WTC11 (cell line): ENCODE data around the gene LOXL3. TPM values are rescaled to one million over a fixed set of nuclear protein-coding genes. Genes with fewer than 3 reads are reported as not detected.

Source experiments
- ATAC-seq: fragments of 200-7000 bp; cut with Tn5 transposase; 2 replicates; pipeline ENCODE4 v1.10.0; 2021; ENCODE audit warnings: mild to moderate bottlenecking, moderate library complexity
- CTCF ChIA-PET: fragments of 300-600 bp; sonication (Branson Sonifier 250); formaldehyde crosslinking; loops from one replicate; lab custom pipeline; 2021; ENCODE audit warnings: antibody characterized with exemption; lab: Charles Lee
- POLR2A ChIA-PET: fragments of 350-600 bp; sonication (Branson Sonifier 250); formaldehyde crosslinking; loops from one replicate; lab custom pipeline; 2021; ENCODE audit warnings: antibody characterized with exemption; lab: Charles Lee
- DNase-seq: peaks from one replicate; pipeline ENCODE4 v3.0.0; 2021; ENCODE audit warnings: low spot score
- H3K27ac Mint-ChIP-seq: 2 replicates; pipeline ENCODE4 v1.8.0; 2021; ENCODE audit warnings: mixed read lengths
- H3K27me3 Mint-ChIP-seq: 2 replicates; pipeline ENCODE4 v1.8.0; 2021; ENCODE audit warnings: low read depth, mild to moderate bottlenecking, moderate library complexity, mixed read lengths
- H3K36me3 Mint-ChIP-seq: 2 replicates; pipeline ENCODE4 v1.8.0; 2021; ENCODE audit warnings: mixed read lengths
- H3K4me1 Mint-ChIP-seq: 2 replicates; pipeline ENCODE4 v1.8.0; 2022; ENCODE audit warnings: mixed read lengths
- H3K4me3 Mint-ChIP-seq: 2 replicates; pipeline ENCODE4 v1.8.0; 2021; ENCODE audit warnings: mild to moderate bottlenecking, moderate library complexity, mixed read lengths
- H3K9me3 Mint-ChIP-seq: 2 replicates; pipeline ENCODE4 v1.8.0; 2021; ENCODE audit warnings: mixed read lengths
- ATF6 ChIP-seq: sonication (generic); formaldehyde crosslinking; IDR thresholded peaks from 2 replicates; pipeline ENCODE4 v1.8.1; 2023; ENCODE audit warnings: mild to moderate bottlenecking, missing genetic modification reagents
- CBFB ChIP-seq: sonication (generic); formaldehyde crosslinking; IDR thresholded peaks from 2 replicates; pipeline ENCODE4 v1.8.1; 2022; ENCODE audit warnings: mild to moderate bottlenecking, low read depth, missing genetic modification reagents
- CREB1 ChIP-seq: sonication (generic); formaldehyde crosslinking; IDR thresholded peaks from 2 replicates; pipeline ENCODE4 v1.8.0; 2023; ENCODE audit warnings: mild to moderate bottlenecking, missing genetic modification reagents
- CTCF ChIP-seq: fragments of 200-600 bp; IDR thresholded peaks from 2 replicates; pipeline ENCODE4 v1.8.0; 2022; ENCODE audit warnings: antibody characterized with exemption
- E2F4 ChIP-seq: sonication (generic); formaldehyde crosslinking; IDR thresholded peaks from 2 replicates; pipeline ENCODE4 v1.8.1; 2022; ENCODE audit warnings: low read depth, mild to moderate bottlenecking, moderate library complexity, missing genetic modification reagents, borderline replicate concordance
- EMX1 ChIP-seq: fragments of 250-450 bp; sonication (Bioruptor Pico); IDR thresholded peaks from 2 replicates; pipeline ENCODE4 v1.8.0; 2021; ENCODE audit warnings: mild to moderate bottlenecking
- FOXK1 ChIP-seq: sonication (generic); formaldehyde crosslinking; IDR thresholded peaks from 2 replicates; pipeline ENCODE4 v1.8.0; 2022; ENCODE audit warnings: mild to moderate bottlenecking, moderate library complexity, missing genetic modification reagents
- FOXP1 ChIP-seq: sonication (generic); formaldehyde crosslinking; IDR thresholded peaks from 2 replicates; pipeline ENCODE4 v1.8.0; 2022; ENCODE audit warnings: missing genetic modification reagents, mild to moderate bottlenecking, moderate library complexity, borderline replicate concordance
- FOXP4 ChIP-seq: sonication (generic); formaldehyde crosslinking; IDR thresholded peaks from 2 replicates; pipeline ENCODE4 v1.8.0; 2022; ENCODE audit warnings: mild to moderate bottlenecking, missing genetic modification reagents
- HMGXB4 ChIP-seq: sonication (generic); formaldehyde crosslinking; IDR thresholded peaks from 2 replicates; pipeline ENCODE4 v1.8.1; 2023; ENCODE audit warnings: mild to moderate bottlenecking, moderate library complexity, missing genetic modification reagents
- JUN ChIP-seq: sonication (generic); formaldehyde crosslinking; IDR thresholded peaks from 2 replicates; pipeline ENCODE4 v1.8.0; 2023; ENCODE audit warnings: mild to moderate bottlenecking, missing genetic modification reagents
- KAT7 ChIP-seq: sonication (generic); formaldehyde crosslinking; IDR thresholded peaks from 2 replicates; pipeline ENCODE4 v1.8.1; 2023; ENCODE audit warnings: missing genetic modification reagents, mild to moderate bottlenecking, borderline replicate concordance
- MAX ChIP-seq: sonication (generic); formaldehyde crosslinking; IDR thresholded peaks from 2 replicates; pipeline ENCODE4 v1.8.0; 2022; ENCODE audit warnings: mild to moderate bottlenecking, missing genetic modification reagents
- MLX ChIP-seq: sonication (generic); formaldehyde crosslinking; IDR thresholded peaks from 2 replicates; pipeline ENCODE4 v1.8.1; 2023; ENCODE audit warnings: mild to moderate bottlenecking, missing genetic modification reagents, moderate library complexity
- MYBL2 ChIP-seq: sonication (generic); formaldehyde crosslinking; IDR thresholded peaks from 2 replicates; pipeline ENCODE4 v1.8.1; 2023; ENCODE audit warnings: mild to moderate bottlenecking, moderate library complexity, missing genetic modification reagents
- NFE2L1 ChIP-seq: sonication (generic); formaldehyde crosslinking; IDR thresholded peaks from 2 replicates; pipeline ENCODE4 v1.8.1; 2023; ENCODE audit warnings: missing genetic modification reagents
- NR3C1 ChIP-seq: sonication (generic); formaldehyde crosslinking; conservative IDR thresholded peaks from 2 replicates; pipeline ENCODE4 v1.8.1; 2023; ENCODE audit warnings: low read depth, mild to moderate bottlenecking, missing genetic modification reagents
- PREB ChIP-seq: sonication (generic); formaldehyde crosslinking; IDR thresholded peaks from 2 replicates; pipeline ENCODE4 v1.8.1; 2022; ENCODE audit warnings: mild to moderate bottlenecking, missing genetic modification reagents, moderate library complexity, borderline replicate concordance
- RORB ChIP-seq: fragments of 250-450 bp; sonication (Bioruptor Pico); IDR thresholded peaks from 2 replicates; pipeline ENCODE4 v1.9.0; 2021; ENCODE audit warnings: mild to moderate bottlenecking
- SMAD3 ChIP-seq: sonication (generic); formaldehyde crosslinking; IDR thresholded peaks from 2 replicates; pipeline ENCODE4 v1.8.0; 2022; ENCODE audit warnings: missing genetic modification reagents, mild to moderate bottlenecking, borderline replicate concordance
- TCF7 ChIP-seq: sonication (generic); formaldehyde crosslinking; IDR thresholded peaks from 2 replicates; pipeline ENCODE4 v1.8.0; 2022; ENCODE audit warnings: mild to moderate bottlenecking, low read depth, missing genetic modification reagents, moderate library complexity
- TP53 ChIP-seq: sonication (generic); formaldehyde crosslinking; IDR thresholded peaks from 2 replicates; pipeline ENCODE4 v1.8.1; 2023; ENCODE audit warnings: mild to moderate bottlenecking, missing genetic modification reagents
- USF1 ChIP-seq: sonication (generic); formaldehyde crosslinking; IDR thresholded peaks from 2 replicates; pipeline ENCODE4 v1.8.0; 2022; ENCODE audit warnings: mild to moderate bottlenecking, missing genetic modification reagents
- ZNF317 ChIP-seq: sonication (generic); formaldehyde crosslinking; IDR thresholded peaks from 2 replicates; pipeline ENCODE4 v1.8.1; 2023; ENCODE audit warnings: low read depth, mild to moderate bottlenecking, moderate library complexity, missing genetic modification reagents, borderline replicate concordance
- total RNA-seq: library from RNA; stranded (reverse); gene quantifications from 3 replicates; pipeline ENCODE4 v1.2.3, GENCODE V29; 2021

Gene LOXL3
- total RNA-seq, 1 experiment from 2014 or later, result 21.1 TPM

GRCh38 chr2:74498500-74499266, 55.1 kb downstream of the LOXL3 start:
- no peak for TF ChIP-seq MLX (CRISPR knock-in tag)
- peak; percentile 90 for TF ChIP-seq MAX (CRISPR knock-in tag)
- TF ChIP-seq PREB (CRISPR knock-in tag), result no peak
- TF ChIP-seq CTCF, result no peak
- 0 out of 2 replicates have a peak, but pooled peaks have one; percentile 45 for TF ChIP-seq TP53
- TF ChIP-seq RORB (CRISPR knock-in tag), result no peak
- no peak for TF ChIP-seq JUN (CRISPR knock-in tag)
- TF ChIP-seq FOXP4 (CRISPR knock-in tag), result peak; percentile 72
- TF ChIP-seq KAT7 (CRISPR knock-in tag), result 0 out of 2 replicates have a peak, but pooled peaks have one; percentile 15
- no peak for TF ChIP-seq EMX1 (CRISPR knock-in tag)
- no peak for TF ChIP-seq ZNF317 (CRISPR knock-in tag)
- TF ChIP-seq SMAD3 (CRISPR knock-in tag), result 0 out of 2 replicates have a peak, but pooled peaks have one; percentile 49
- no peak for TF ChIP-seq CREB1 (CRISPR knock-in tag)
- TF ChIP-seq E2F4, result no peak
- peak; percentile 69; the same call in 1 of the 2 replicates for TF ChIP-seq CBFB (CRISPR knock-in tag)
- peak; percentile 58; the same call in 1 of the 2 replicates for TF ChIP-seq FOXP1 (CRISPR knock-in tag)
- no peak for TF ChIP-seq HMGXB4 (CRISPR knock-in tag)
- TF ChIP-seq USF1, result peak; percentile 38; the same call in 1 of the 2 replicates
- TF ChIP-seq TCF7 (CRISPR knock-in tag), result no peak
- TF ChIP-seq FOXK1 (CRISPR knock-in tag), result 0 out of 2 replicates have a peak, but pooled peaks have one; percentile 33
- no peak for TF ChIP-seq NR3C1 (CRISPR knock-in tag)
- TF ChIP-seq ATF6 (CRISPR knock-in tag), result no peak
- no peak for TF ChIP-seq NFE2L1 (CRISPR knock-in tag)
- 0 out of 2 replicates have a peak, but pooled peaks have one; percentile 20 for TF ChIP-seq MYBL2 (CRISPR knock-in tag)
- TF ChIP-seq, all 79 proteins: peak for 10
- H3K27ac Mint-ChIP-seq, result no peak overlapping the region
- H3K9me3 Mint-ChIP-seq, result no peaks in the 10 kb centered on the region
- ATAC-seq, result peak; percentile 13
- ChIA-PET CTCF (interaction anchor here (0.8 to 6.0 kb wide), 9 partner anchors 9 to 164 kb away, joined by 3 to 43 read pairs (median 3); partner anchors contain the start of genes CCDC142, TTC31 and WBP1), POLR2A (interaction anchor here (1.0 to 1.5 kb wide), 3 partner anchors 15 to 60 kb away, joined by 3 to 4 read pairs (median 3); partner anchors contain the start of genes CCDC142 and TTC31)
- peak overlapping the region; percentile 79 for H3K4me3 Mint-ChIP-seq
- DNase-seq, result peak; percentile 63
- peaks cover 7% of the 10 kb centered on the region for H3K36me3 Mint-ChIP-seq
- peaks cover 43% of the 10 kb centered on the region for H3K4me1 Mint-ChIP-seq
- peaks cover 96% of the 10 kb centered on the region for H3K27me3 Mint-ChIP-seq
